Measurements from ENCODE around the gene HIGD1C. TPM values are rescaled to one million over a fixed set of nuclear protein-coding genes. Genes with fewer than 3 reads are reported as not detected.
"Not testable (repeated sequence)": the region's sequence is repeated elsewhere in the genome, so short reads cannot be mapped to it uniquely, and the experiment has no call there.

Gene HIGD1C
- not detected for total RNA-seq
- long read RNA-seq, result 0 reads

DNA sequence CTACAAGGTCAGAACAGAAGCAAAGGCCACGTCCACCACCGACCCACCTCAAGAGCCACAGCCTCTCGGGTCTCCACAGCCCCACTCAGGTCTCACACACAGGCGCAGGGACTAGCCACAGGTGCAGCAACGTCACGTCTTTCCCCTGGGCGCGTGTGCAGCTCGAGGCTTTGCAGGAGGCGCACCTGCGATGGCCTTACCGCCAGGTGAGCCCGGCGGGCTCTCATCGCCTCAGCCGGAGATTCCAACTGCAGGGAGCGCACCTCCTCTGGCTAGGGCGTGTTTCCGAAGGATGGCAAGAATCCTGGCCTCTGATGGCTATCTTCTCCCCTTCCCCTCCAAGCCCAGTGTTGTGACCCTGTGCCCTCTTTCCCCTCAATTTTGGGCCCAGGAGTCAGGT is at the start of gene HIGD1C:
TSS of gene HIGD1C (plus strand) at position 35 of the 400 bp plus-strand sequence. CDS start 1,455 bp downstream, outside the sequence.
- no peak for DNase-seq (ENCODE audit: low spot score)

GRCh38 chr12:50908479-50908878 is 43.9 kb upstream of the HIGD1C start:
- not testable (repeated sequence) for DNase-seq (ENCODE audit: low spot score)

GRCh38 chr12:50912361-50912760 is 40.0 kb upstream of the HIGD1C start:
- DNase-seq (ENCODE audit: low spot score), result not testable (repeated sequence)

DNA sequence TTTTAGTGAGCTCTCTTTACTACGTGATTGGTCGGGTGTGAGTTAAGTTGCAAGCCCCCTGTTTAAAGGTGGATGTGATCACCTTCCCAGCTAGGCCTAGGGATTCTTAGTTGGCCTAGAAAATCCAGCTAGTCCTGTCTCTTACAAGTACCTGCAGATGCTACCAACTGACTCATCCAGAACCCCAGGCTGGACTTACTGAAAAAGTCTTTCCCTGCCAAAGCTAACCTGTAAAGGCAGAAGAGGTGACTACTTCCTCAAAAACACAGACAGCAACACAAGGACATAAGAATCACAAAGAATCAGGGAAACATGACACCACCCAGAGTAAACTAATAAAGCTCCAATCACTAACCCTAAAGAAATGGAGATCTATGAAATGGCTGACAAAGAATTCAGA is 39.1 kb upstream of the HIGD1C start:
- no peak for DNase-seq (ENCODE audit: low spot score)

- DNase-seq (ENCODE audit: low spot score), result no peak
Measured at GRCh38 chr12:50914872-50915484, 37.4 kb upstream of the HIGD1C start.

GRCh38 chr12:50916292-50916691 is 36.1 kb upstream of the HIGD1C start:
- no peak for DNase-seq (ENCODE audit: low spot score)

GRCh38 chr12:50918584-50919316 is 33.6 kb upstream of the HIGD1C start:
- no peak for DNase-seq (ENCODE audit: low spot score)

GRCh38 chr12:50922820-50923219 is 29.5 kb upstream of the HIGD1C start:
- no peak for DNase-seq (ENCODE audit: low spot score)

DNA sequence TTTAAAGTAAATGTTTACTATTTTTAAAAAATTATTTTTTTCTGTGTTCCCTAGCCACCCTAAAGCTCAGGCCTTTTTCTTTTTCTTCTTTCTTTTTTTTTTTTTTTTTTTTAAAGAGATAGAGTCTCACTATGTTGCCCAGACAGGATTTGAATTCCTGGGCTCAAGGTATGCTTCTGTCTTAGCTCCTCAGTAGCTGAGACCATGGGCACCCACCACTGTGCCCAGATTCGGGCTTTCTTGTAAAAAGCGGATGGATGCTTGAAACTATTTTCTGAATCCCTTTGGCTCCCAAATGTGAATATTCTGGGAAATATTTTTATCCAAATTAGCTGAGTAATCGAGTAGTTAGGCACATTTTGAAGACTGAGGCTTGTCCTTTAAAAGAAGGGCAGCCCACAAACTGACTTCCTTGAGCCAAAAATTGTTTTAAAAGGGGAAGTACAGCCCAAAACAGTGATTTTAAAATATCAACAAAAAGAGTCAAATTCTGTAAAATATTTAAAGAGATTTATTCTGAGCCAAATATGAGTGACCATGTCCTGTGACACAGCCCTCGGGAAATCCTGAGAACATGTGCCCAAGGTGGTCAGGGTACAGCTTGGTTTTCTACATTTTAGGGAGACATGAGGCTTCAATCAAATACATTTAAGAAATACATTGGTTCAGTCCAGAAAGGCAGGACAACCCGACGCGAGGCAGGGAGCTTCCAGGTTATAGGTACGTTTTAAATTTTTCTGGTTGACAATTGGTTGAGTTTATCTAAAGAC is 28.8 kb upstream of the HIGD1C start:
- DNase-seq (ENCODE audit: low spot score), result no peak

- no peak for DNase-seq (ENCODE audit: low spot score)
Measured at GRCh38 chr12:50924131-50924438, 28.3 kb upstream of the HIGD1C start.

GRCh38 chr12:50924439-50925341 is 27.7 kb upstream of the HIGD1C start:
- DNase-seq (ENCODE audit: low spot score), result no peak

- no peak for DNase-seq (ENCODE audit: low spot score)
Measured at GRCh38 chr12:50925342-50925651, 27.0 kb upstream of the HIGD1C start.

DNA sequence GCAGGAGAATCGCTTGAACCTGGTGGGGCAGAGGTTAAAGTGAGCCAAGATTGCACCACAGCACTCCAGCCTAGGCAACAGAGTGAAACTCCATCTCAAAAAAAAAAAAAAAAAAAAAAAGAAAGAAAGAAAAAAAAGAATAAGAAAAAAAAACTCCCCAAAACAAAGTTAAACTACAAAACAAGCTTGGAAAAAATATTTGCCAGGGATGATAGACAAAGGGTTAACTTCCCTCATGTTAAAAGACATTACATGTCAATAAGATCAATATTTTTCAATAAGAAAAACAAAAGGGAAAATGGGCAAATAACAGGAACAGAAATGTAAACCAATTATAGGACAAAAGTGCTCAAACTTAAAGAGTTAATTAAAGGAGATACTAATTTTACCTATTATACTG is 26.4 kb upstream of the HIGD1C start:
- no peak for DNase-seq (ENCODE audit: low spot score)

GRCh38 chr12:50926415-50926814 is 25.9 kb upstream of the HIGD1C start:
- no peak for DNase-seq (ENCODE audit: low spot score)

GRCh38 chr12:50926932-50927331 is 25.4 kb upstream of the HIGD1C start:
- not testable (repeated sequence) for DNase-seq (ENCODE audit: low spot score)

DNA sequence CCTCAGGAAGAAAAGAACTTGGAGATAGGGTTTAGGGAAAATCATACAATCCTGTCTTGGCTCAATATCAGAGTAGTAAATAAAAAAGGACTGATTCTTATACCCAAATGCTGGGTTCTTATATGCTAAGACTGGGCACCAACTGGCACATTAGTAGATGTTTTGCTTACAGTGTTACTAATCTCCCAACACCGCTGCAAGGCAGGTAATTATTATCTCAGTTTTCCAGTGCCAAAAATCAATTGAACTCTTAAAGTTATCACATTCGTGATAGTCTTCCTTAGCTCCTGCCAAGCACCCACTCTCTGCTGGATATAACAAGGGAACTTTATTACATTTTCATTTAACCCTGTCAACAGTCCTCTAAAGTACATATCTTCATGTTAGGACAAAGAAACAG is 25.0 kb upstream of the HIGD1C start:
- no peak for DNase-seq (ENCODE audit: low spot score)

DNA sequence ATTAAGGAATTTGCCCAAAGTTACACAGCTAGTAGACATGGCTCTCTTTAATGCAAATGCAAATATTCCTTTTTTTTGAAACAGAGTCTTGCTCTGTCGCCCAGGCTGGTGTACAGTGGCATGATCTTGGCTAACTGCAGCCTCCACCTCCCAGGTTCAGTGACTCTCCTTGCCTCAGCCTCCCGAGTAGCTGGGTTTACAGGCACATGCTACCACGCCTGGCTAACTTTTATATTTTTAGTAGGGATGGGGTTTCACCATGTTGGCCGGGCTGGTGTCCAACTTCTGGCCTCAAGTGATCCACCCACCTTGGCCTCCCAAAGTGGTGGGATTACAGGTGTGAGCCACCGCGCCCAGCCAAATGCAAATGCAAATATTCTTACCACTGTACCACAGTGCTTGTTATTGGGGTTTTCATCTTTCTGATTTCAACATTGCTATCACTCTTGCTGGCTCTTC is 24.5 kb upstream of the HIGD1C start:
- no peak for DNase-seq (ENCODE audit: low spot score)

DNA sequence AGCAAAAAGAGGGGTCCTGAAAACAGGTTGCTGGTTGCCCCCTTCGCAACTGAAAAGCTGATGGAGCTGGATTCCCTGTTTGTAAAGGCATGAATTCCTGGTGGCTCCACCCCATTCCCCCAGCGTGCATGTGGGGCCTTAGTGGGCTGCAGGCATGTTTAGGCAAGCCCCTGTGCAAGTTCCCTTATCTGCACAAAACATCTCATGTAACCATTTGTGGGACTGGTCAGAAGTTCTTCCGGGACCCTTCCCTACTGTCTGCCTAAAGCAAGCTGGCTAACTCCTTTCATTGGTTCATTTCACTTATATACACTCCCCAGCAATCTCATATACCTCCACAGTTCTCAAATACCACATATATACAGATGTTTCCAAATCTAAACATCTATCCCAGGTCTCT is 24.0 kb upstream of the HIGD1C start:
- no peak for DNase-seq (ENCODE audit: low spot score)

GRCh38 chr12:50929831-50930230 is 22.5 kb upstream of the HIGD1C start:
- DNase-seq (ENCODE audit: low spot score), result no peak

DNA sequence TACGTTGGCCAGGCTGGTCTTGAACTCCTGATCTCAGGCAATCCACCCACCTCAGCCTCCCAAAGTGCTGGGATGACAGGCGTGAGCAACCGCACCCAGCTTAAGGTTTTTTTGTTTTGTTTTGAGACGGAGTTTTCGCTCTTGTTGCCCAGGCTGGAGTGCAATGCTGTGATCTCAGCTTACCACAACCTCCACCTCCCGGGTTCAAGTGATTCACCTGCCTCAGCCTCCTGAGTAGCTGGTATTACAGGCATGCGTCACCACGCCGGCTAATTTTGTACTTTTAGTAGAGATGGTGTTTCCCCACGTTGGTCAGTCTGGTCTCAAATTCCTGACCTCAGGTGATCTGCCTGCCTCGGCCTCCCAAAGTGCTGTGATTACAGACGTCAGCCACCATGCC is 21.9 kb upstream of the HIGD1C start:
- not testable (repeated sequence) for DNase-seq (ENCODE audit: low spot score)

DNA sequence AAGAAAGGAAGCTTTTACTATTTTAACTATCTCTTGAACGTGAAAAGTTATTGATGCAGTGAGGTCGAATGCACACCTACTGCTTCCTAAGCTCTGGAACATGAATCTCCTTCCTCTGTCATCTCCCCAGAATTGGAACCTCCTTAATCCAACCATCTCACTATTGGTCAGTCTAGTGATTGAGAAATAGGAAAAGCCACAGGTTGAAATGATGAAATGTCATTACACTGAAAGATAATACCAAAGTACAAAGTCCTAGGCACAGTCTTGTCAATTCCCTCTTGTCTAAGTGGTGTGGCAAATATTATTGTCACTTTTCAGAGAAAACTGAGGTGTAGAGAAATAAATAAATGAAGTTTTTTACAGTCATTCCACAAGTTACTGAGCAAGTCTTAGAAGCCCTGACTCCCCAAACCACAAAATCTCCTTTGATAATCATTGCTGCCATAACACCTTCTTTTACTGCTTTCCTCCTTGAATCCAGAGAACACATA is 19.5 kb upstream of the HIGD1C start:
- no peak for DNase-seq (ENCODE audit: low spot score)
